ENCODE results near the gene C6orf47.

The C6orf47 gene

GRCh38 chr6:31692886-31693285, 32.3 kb upstream of the C6orf47 start:
- H3K36me3 ChIP-seq (ENCODE audit: insufficient read depth, low read length) = peaks cover 61% of the 10 kb centered on the region
- H3K9me2 ChIP-seq (ENCODE audit: low read depth, low read length) = no peaks in the 10 kb centered on the region
- H3K27ac ChIP-seq (ENCODE audit: low read depth, low read length, poor library complexity, severe bottlenecking) = no peak overlapping the region
- no peak overlapping the region for H3K4me2 ChIP-seq (ENCODE audit: low read length)
- no peaks in the 10 kb centered on the region for H3K9me3 ChIP-seq (ENCODE audit: low read length)
- no peak overlapping the region for H2AFZ ChIP-seq (ENCODE audit: low read length)
- H4K20me1 ChIP-seq (ENCODE audit: insufficient read depth, low read length) = no peaks in the 10 kb centered on the region
- no peaks in the 10 kb centered on the region for H3K79me2 ChIP-seq (ENCODE audit: insufficient read depth, low read length)
- no peak for TF ChIP-seq EZH2 (IDR thresholded peaks at IDR 0.05; ENCODE audit: borderline replicate concordance, low read length)
- no peak for TF ChIP-seq CTCF (IDR thresholded peaks at IDR 0.05; ENCODE audit: low read length)
- peaks cover 8% of the 10 kb centered on the region for H3K4me1 ChIP-seq (ENCODE audit: insufficient read depth, low read length, severe bottlenecking)
- H3K4me3 ChIP-seq (ENCODE audit: low read depth, low read length, poor library complexity, severe bottlenecking) = no peak overlapping the region
- H3K9ac ChIP-seq (ENCODE audit: low read length) = no peak overlapping the region
- H3F3A ChIP-seq (ENCODE audit: insufficient read depth, low read length) = no peaks in the 10 kb centered on the region
- H3K27me3 ChIP-seq (ENCODE audit: insufficient read depth, low read length) = no peaks in the 10 kb centered on the region

- H3K9me3 ChIP-seq (ENCODE audit: low read length) = no peaks in the 10 kb centered on the region
- no peaks in the 10 kb centered on the region for H3F3A ChIP-seq (ENCODE audit: insufficient read depth, low read length)
- no peaks in the 10 kb centered on the region for H3K79me2 ChIP-seq (ENCODE audit: insufficient read depth, low read length)
- peaks cover 66% of the 10 kb centered on the region for H3K36me3 ChIP-seq (ENCODE audit: insufficient read depth, low read length)
- no peaks in the 10 kb centered on the region for H3K9me2 ChIP-seq (ENCODE audit: low read depth, low read length)
- peaks cover 8% of the 10 kb centered on the region for H3K4me1 ChIP-seq (ENCODE audit: insufficient read depth, low read length, severe bottlenecking)
- TF ChIP-seq CTCF (IDR thresholded peaks at IDR 0.05; ENCODE audit: low read length) (no peak), EZH2 (IDR thresholded peaks at IDR 0.05; ENCODE audit: borderline replicate concordance, low read length) (no peak)
- H2AFZ ChIP-seq (ENCODE audit: low read length) = no peak overlapping the region
- no peak overlapping the region for H3K4me3 ChIP-seq (ENCODE audit: low read depth, low read length, poor library complexity, severe bottlenecking)
- no peaks in the 10 kb centered on the region for H4K20me1 ChIP-seq (ENCODE audit: insufficient read depth, low read length)
- no peak overlapping the region for H3K4me2 ChIP-seq (ENCODE audit: low read length)
- H3K27me3 ChIP-seq (ENCODE audit: insufficient read depth, low read length) = no peaks in the 10 kb centered on the region
- H3K9ac ChIP-seq (ENCODE audit: low read length) = no peak overlapping the region
- H3K27ac ChIP-seq (ENCODE audit: low read depth, low read length, poor library complexity, severe bottlenecking) = no peak overlapping the region
Observed at GRCh38 chr6:31692353-31692752, 31.8 kb upstream of the C6orf47 start.

- peaks cover 8% of the 10 kb centered on the region for H3K4me1 ChIP-seq (ENCODE audit: insufficient read depth, low read length, severe bottlenecking)
- H3K27me3 ChIP-seq (ENCODE audit: insufficient read depth, low read length) = no peaks in the 10 kb centered on the region
- H2AFZ ChIP-seq (ENCODE audit: low read length) = no peak overlapping the region
- no peak overlapping the region for H3K4me3 ChIP-seq (ENCODE audit: low read depth, low read length, poor library complexity, severe bottlenecking)
- no peak overlapping the region for H3K9ac ChIP-seq (ENCODE audit: low read length)
- no peak overlapping the region for H3K4me2 ChIP-seq (ENCODE audit: low read length)
- H3K9me3 ChIP-seq (ENCODE audit: low read length) = no peaks in the 10 kb centered on the region
- no peaks in the 10 kb centered on the region for H3F3A ChIP-seq (ENCODE audit: insufficient read depth, low read length)
- H3K36me3 ChIP-seq (ENCODE audit: insufficient read depth, low read length) = peaks cover 70% of the 10 kb centered on the region
- no peak overlapping the region for H3K27ac ChIP-seq (ENCODE audit: low read depth, low read length, poor library complexity, severe bottlenecking)
- no peaks in the 10 kb centered on the region for H3K79me2 ChIP-seq (ENCODE audit: insufficient read depth, low read length)
- H4K20me1 ChIP-seq (ENCODE audit: insufficient read depth, low read length) = no peaks in the 10 kb centered on the region
- no peak for TF ChIP-seq CTCF (IDR thresholded peaks at IDR 0.05; ENCODE audit: low read length)
- TF ChIP-seq EZH2 (IDR thresholded peaks at IDR 0.05; ENCODE audit: borderline replicate concordance, low read length) = no peak
- no peaks in the 10 kb centered on the region for H3K9me2 ChIP-seq (ENCODE audit: low read depth, low read length)
Observed at GRCh38 chr6:31691564-31692108, 31.1 kb upstream of the C6orf47 start.

Data from OCI-LY1 (cell line).